Muscle of leg (tissue), 11 donors: ENCODE measurements around the gene VGF. TPM values are rescaled to one million over a fixed set of nuclear protein-coding genes. Genes with fewer than 3 reads are reported as not detected.
"Not testable (repeated sequence)": the region's sequence is repeated elsewhere in the genome, so short reads cannot be mapped to it uniquely, and the experiment has no call there.

Experiments
- DNase-seq: peaks from one replicate; pipeline ENCODE4 v3.0.0; 2013
- H3K27ac ChIP-seq: one replicate; pipeline ENCODE4 v1.5.1; 2013; ENCODE audit warnings: mild to moderate bottlenecking, low read length, control low read depth
- H3K27me3 ChIP-seq: one replicate; pipeline ENCODE4 v1.6.1; 2013; ENCODE audit warnings: low read length; ENCODE audit not compliant: control insufficient read depth, insufficient read depth
- H3K36me3 ChIP-seq: one replicate; pipeline ENCODE4 v1.6.1; 2013; ENCODE audit warnings: low read length; ENCODE audit not compliant: control insufficient read depth, insufficient read depth
- H3K4me1 ChIP-seq: one replicate; pipeline ENCODE4 v1.6.1; 2013; ENCODE audit warnings: low read length; ENCODE audit not compliant: control insufficient read depth, insufficient read depth
- H3K4me3 ChIP-seq: one replicate; pipeline ENCODE4 v1.5.1; 2013; ENCODE audit warnings: low read length, control low read depth
- H3K9me3 ChIP-seq: replicated peaks from 2 replicates; pipeline ENCODE4 v1.6.1; 2013; ENCODE audit warnings: low read depth, low read length; ENCODE audit not compliant: control insufficient read depth
- WGBS: methylation state at CpG from one replicate; pipeline ENCODE4 v1.1.5; 2013; ENCODE audit warnings: missing lambda C conversion rate; ENCODE audit not compliant: insufficient coverage; 5-methylcytosine and 5-hydroxymethylcytosine counted together
- polyA plus RNA-seq, 8 donors: library from polyadenylated mRNA; unstranded; fragments of 120-200 nt; gene quantifications; one replicate each; pipeline versions ENCODE4 v1.2.1 to v1.2.3, GENCODE V29; 2013; ENCODE audit warnings: inconsistent platforms in 1 of 8, low replicate concordance in 1 of 8; ENCODE audit not compliant: insufficient read length in 8 of 8, insufficient read depth in 1 of 8
- total RNA-seq: library from RNA; stranded (reverse); fragments of 120-200 nt; gene quantifications from one replicate; pipeline ENCODE4 v1.2.4, GENCODE V29; 2013

The VGF gene
- total and polyA plus RNA-seq, 9 donors: 0.08 TPM; not detected in 8

GRCh38 chr7:101125989-101126650, 39.2 kb downstream of the VGF start:
- Histone ChIP-seq H3K36me3 (no peaks in the 10 kb centered on the region), H3K9me3 (no peaks in the 10 kb centered on the region), H3K27ac (peak overlapping the region; percentile 81), H3K4me3 (no peak overlapping the region), H3K27me3 (peaks cover 2% of the 10 kb centered on the region), H3K4me1 (peaks cover 55% of the 10 kb centered on the region)
- DNase-seq: peak; percentile 77
- WGBS: 19% methylated on average over 12 of the region's 15 CpGs

GRCh38 chr7:101124376-101125056, 40.9 kb downstream of the VGF start:
- Histone ChIP-seq H3K9me3 (no peaks in the 10 kb centered on the region), H3K4me1 (peaks cover 56% of the 10 kb centered on the region), H3K4me3 (no peak overlapping the region), H3K27me3 (peaks cover 2% of the 10 kb centered on the region), H3K27ac (peak overlapping the region; percentile 50), H3K36me3 (no peaks in the 10 kb centered on the region)
- peak; percentile 77 for DNase-seq
- WGBS: 54% methylated on average over 4 of the region's 7 CpGs

GRCh38 chr7:101123703-101124068, 41.7 kb downstream of the VGF start:
- Histone ChIP-seq H3K36me3 (no peaks in the 10 kb centered on the region), H3K4me1 (peaks cover 56% of the 10 kb centered on the region), H3K27ac (no peak overlapping the region), H3K4me3 (no peak overlapping the region), H3K9me3 (no peaks in the 10 kb centered on the region), H3K27me3 (peaks cover 2% of the 10 kb centered on the region)
- 90% methylated on average over 3 of the region's 3 CpGs for WGBS
- no peak for DNase-seq

DNA sequence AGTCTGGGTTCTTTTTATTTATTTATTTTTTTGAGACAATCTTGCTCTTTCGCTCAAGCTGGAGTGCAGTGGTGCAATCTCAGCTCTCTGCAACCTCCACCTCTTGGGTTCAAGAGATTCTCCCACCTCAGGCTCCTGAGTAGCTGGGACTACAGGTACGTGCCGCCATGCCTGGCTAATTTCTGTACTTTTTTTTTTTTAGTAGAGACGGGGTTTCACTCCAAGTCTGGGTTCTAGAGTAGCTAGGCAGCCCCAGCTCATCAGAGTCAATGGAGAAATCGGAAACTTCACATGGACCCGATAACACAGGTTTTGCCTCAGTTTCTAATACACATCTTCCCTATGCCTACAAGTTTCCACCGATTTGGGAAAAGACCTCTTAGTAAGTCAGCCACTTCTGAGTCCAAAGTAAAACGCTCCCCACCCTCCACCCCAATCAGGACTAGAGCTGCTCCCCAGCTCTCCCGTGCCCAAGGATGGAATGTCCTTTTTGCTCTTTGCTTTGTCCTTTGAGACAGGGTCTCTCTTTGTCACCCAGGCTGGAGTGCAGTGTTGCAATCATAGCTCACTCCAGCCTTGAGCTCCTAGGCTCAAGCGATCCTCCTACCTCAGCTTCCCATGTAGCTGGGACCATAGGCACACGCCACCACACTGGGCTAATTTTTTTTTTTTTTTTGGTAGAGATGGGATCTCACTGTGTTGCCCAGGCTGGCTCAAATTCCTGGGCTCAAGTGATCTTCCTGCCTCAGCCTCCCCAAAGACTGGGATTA, 42.3 kb downstream of the VGF start:
- H3K9me3 ChIP-seq: no peaks in the 10 kb centered on the region
- no peak for DNase-seq
- no peak overlapping the region for H3K4me3 ChIP-seq
- H3K27ac ChIP-seq: peak overlapping the region; percentile 97
- no peaks in the 10 kb centered on the region for H3K36me3 ChIP-seq
- H3K27me3 ChIP-seq: no peaks in the 10 kb centered on the region
- 94% methylated on average over 6 of the region's 11 CpGs for WGBS
- H3K4me1 ChIP-seq: peaks cover 56% of the 10 kb centered on the region

DNA sequence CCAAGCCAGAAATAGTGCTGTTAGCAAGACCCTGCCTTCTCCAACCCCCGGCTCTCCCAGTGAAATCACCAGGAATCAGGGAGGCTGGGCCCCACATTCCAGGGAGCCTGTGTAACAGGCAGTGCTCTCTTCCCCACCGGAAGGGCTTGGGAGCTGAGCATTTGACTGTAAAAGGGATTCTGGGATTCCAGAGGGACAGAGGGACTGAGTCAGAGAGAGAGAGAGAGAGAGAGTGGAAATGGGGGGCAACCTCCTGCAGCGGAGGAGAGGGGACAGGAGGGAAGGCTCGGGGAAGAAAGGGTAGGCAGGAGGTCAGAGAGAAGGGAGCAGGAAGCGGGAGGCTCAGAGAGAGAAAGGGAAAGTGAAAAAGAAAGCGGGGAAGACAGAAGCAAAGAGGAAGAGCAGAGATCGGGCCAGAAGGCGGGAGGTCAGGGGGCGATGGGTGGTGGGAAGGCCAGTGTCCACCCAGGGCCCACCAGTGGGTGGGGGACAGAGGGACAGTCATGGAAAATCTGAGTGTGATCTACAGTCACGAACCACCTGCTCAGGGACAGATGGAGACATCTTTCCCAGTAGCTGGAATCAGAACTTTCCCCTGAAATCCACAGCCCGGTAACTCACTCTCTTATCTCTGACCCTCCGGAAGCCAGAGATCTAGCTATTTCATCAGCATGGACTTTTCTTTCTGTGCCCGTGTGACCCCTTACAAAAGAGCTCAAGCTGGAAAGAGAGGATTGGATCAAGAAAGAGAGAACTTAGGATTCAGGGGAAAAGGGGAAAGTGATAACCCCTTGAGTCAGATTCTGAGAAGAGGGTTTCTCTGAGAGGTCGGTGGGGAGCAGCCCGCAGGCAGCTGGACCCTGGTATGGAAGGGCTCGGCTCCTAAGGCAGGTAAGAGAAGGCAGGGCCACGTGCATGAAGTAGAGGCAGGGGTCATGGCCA, 43.1 kb downstream of the VGF start:
- Histone ChIP-seq H3K4me1 (peaks cover 56% of the 10 kb centered on the region), H3K27me3 (no peaks in the 10 kb centered on the region), H3K36me3 (no peaks in the 10 kb centered on the region), H3K27ac (peak overlapping the region; percentile 97), H3K4me3 (peak overlapping the region; percentile 39), H3K9me3 (no peaks in the 10 kb centered on the region)
- DNase-seq: peak; percentile 99
- 18% methylated on average over 13 of the region's 17 CpGs for WGBS

- DNase-seq, H3K27me3 ChIP-seq, H3K9me3 ChIP-seq, H3K4me3 ChIP-seq, H3K36me3 ChIP-seq: not testable (repeated sequence)
- Histone ChIP-seq H3K27ac (peak overlapping the region; percentile 97), H3K4me1 (peaks cover 53% of the 10 kb centered on the region)
- WGBS: 20% methylated on average over 1 of the region's 9 CpGs
Observed at GRCh38 chr7:101121631-101121990, 43.8 kb downstream of the VGF start.

GRCh38 chr7:101120315-101120714, 45.1 kb downstream of the VGF start:
- DNase-seq: no peak
- no peak overlapping the region for H3K4me3 ChIP-seq
- H3K27me3 ChIP-seq: no peaks in the 10 kb centered on the region
- H3K4me1 ChIP-seq: peaks cover 45% of the 10 kb centered on the region
- 80% methylated on average over 1 of the region's 4 CpGs for WGBS
- H3K36me3 ChIP-seq: no peaks in the 10 kb centered on the region
- no peaks in the 10 kb centered on the region for H3K9me3 ChIP-seq
- no peak overlapping the region for H3K27ac ChIP-seq

GRCh38 chr7:101119876-101120275, 45.5 kb downstream of the VGF start:
- no peak overlapping the region for H3K27ac ChIP-seq
- no peak for DNase-seq
- peaks cover 43% of the 10 kb centered on the region for H3K4me1 ChIP-seq
- 82% methylated on average over 1 of the region's 10 CpGs for WGBS
- no peaks in the 10 kb centered on the region for H3K36me3 ChIP-seq
- H3K27me3 ChIP-seq: no peaks in the 10 kb centered on the region
- no peaks in the 10 kb centered on the region for H3K9me3 ChIP-seq
- no peak overlapping the region for H3K4me3 ChIP-seq

- no peaks in the 10 kb centered on the region for H3K9me3 ChIP-seq
- 80% methylated on average over 1 of the region's 3 CpGs for WGBS
- no peak for DNase-seq
- peaks cover 36% of the 10 kb centered on the region for H3K4me1 ChIP-seq
- no peaks in the 10 kb centered on the region for H3K27me3 ChIP-seq
- no peak overlapping the region for H3K27ac ChIP-seq
- no peak overlapping the region for H3K4me3 ChIP-seq
- no peaks in the 10 kb centered on the region for H3K36me3 ChIP-seq
Observed at GRCh38 chr7:101118856-101119255, 46.5 kb downstream of the VGF start.
